Motor neuron (in vitro differentiated cells): ENCODE results near the gene BSN. TPM values are rescaled to one million over a fixed set of nuclear protein-coding genes. Genes with fewer than 3 reads are reported as not detected.

Experiments used
- ATAC-seq, 8 experiments: fragments of 200-7000 bp; cut with Tn5 transposase; replicated peaks in 6 of 8; 2 replicates each; pipeline ENCODE4 v1.8.0; 2021; ENCODE audit warnings: mild to moderate bottlenecking in 8 of 8, moderate library complexity in 8 of 8
- H3K27ac ChIP-seq, 2 donors: fragments of 250-450 bp; sonication (Bioruptor Pico); 2 replicates each; pipeline ENCODE4 v1.9.0; 2021; ENCODE audit warnings: antibody characterized with exemption in 2 of 2, mild to moderate bottlenecking in 2 of 2, moderate library complexity in 1 of 2
- H3K4me1 ChIP-seq, 2 donors: fragments of 250-450 bp; sonication (Bioruptor Pico); replicated peaks in 1 of 2; 2 replicates each; pipeline ENCODE4 v1.6.1; 2021; ENCODE audit warnings: antibody characterized with exemption in 2 of 2, mild to moderate bottlenecking in 2 of 2, moderate library complexity in 1 of 2
- H3K4me3 ChIP-seq, 5 donors: fragments of 250-450 bp; sonication (Bioruptor Pico); 2 replicates each; pipeline ENCODE4 v1.9.0; 2021; ENCODE audit warnings: antibody characterized with exemption in 5 of 5, mild to moderate bottlenecking in 5 of 5, moderate library complexity in 4 of 5
- WGBS, 10 experiments: fragments of 450-650 bp; shearing (Covaris generic); methylation state at CpG; one replicate each; pipeline ENCODE4 v1.0.0; 2022; 5-methylcytosine and 5-hydroxymethylcytosine counted together
- in situ Hi-C, 9 experiments: fragments of 400-800 bp; cut with MboI; loops; one replicate each; pipeline ENCODE4 v1.15.0; 2021; ENCODE audit warnings: low sequenced_read_pairs in 9 of 9, low pct_unique_long_range_greater_than_20kb in 2 of 9; ENCODE audit not compliant: unreplicated experiment in 9 of 9
- total RNA-seq, 8 experiments: library from RNA; unstranded; fragments of 300-600 nt; gene quantifications; 2 replicates each; pipeline versions ENCODE4 v1.2.3 to v1.2.4, GENCODE V29; 2022

BSN gene
- total RNA-seq, 8 experiments from 2014 or later, result 0.31 to 12.6 (median 6.9) TPM

DNA sequence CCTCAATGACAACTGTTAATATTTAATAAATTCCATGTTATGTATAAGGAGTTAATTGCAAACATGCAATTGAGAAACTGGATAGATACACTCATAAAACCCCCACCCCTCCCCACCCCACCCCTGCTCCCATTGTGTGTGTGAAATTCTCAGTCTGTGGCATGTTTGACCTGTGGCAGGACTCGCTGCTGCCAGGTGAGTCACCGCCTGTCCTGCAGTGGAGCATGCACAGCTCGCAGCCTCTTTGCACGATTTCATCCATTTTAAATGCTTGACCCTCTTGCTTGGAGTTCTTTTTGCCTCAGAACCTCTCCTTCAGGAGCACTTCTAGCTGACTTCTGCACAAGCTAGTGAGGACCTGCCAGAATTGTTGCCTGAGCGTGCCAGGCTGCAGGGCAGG is 114.6 kb downstream of the BSN start:
- in situ Hi-C loops, result no loop called here
- 15 to 100% (median 97%) methylated on average over 1 to 4 of the region's 5 CpGs; no CpG with 5 or more reads in 6 of the 10 experiments for WGBS, 10 experiments
- no peak overlapping the region for H3K4me3 ChIP-seq
- H3K27ac ChIP-seq, result no peak overlapping the region
- no peak for ATAC-seq
- H3K4me1 ChIP-seq, result peaks cover 3% of the 10 kb centered on the region in 2 donors

DNA sequence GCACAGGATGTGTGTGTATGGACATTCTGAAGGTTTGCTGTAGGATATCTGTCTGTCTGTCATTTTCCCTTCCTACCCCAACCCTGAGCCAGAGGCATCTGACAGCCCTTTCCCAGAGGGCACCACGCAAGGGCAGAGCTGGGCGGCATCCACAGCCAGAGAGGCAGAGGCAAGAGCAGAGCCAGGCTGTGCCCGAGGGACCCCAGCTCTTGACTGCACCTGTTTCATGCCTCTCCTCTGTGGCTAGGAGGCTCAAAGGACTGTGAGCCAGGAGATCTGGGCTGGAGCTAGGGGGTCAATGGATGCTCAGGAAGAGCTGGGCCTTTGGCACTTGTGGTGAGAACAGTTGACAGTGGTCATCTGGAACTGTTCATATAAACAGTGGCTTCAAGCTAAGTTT is 115.1 kb downstream of the BSN start:
- ATAC-seq, result no peak
- in situ Hi-C loops, result no loop called here

DNA sequence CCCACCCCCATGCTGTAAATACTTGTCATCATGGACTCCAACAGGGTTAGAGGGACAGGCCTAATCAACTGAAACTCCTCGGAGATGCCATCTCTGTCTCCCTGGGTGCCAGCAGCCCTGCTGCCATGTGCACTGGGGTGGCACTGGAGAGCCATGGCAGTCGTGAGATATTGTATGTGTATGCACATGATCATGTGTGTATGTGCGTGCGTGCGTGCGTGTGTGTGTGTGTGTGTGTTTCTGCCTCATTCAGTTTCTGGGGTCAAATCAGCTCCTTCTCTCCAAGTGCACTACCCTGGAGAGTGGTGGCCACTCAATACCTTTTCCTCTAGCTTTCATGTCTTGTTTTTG is 116.6 kb downstream of the BSN start:
- Histone ChIP-seq H3K27ac (no peak overlapping the region), H3K4me1 (peaks cover 6 to 7% of the 10 kb centered on the region in 2 donors), H3K4me3 (no peak overlapping the region)
- 71 to 100% (median 90%) methylated on average over 1 to 6 of the region's 6 CpGs; no CpG with 5 or more reads in 6 of the 10 experiments for WGBS, 10 experiments
- no peak for ATAC-seq
- in situ Hi-C loops, result loop anchor here in 2 of 9 experiments (10.0 kb wide), 1 partner anchor 126 kb away; no protein-coding TSS in a partner anchor

More for the DNA sequence above, 115.1 kb downstream of the BSN start:
- Histone ChIP-seq H3K27ac (no peak overlapping the region), H3K4me3 (no peak overlapping the region), H3K4me1 (peaks cover 3% of the 10 kb centered on the region in 2 donors)
- WGBS, 10 experiments, result 67 to 100% (median 80%) methylated on average over 1 of the region's 3 CpGs; no CpG with 5 or more reads in 7 of the 10 experiments

DNA sequence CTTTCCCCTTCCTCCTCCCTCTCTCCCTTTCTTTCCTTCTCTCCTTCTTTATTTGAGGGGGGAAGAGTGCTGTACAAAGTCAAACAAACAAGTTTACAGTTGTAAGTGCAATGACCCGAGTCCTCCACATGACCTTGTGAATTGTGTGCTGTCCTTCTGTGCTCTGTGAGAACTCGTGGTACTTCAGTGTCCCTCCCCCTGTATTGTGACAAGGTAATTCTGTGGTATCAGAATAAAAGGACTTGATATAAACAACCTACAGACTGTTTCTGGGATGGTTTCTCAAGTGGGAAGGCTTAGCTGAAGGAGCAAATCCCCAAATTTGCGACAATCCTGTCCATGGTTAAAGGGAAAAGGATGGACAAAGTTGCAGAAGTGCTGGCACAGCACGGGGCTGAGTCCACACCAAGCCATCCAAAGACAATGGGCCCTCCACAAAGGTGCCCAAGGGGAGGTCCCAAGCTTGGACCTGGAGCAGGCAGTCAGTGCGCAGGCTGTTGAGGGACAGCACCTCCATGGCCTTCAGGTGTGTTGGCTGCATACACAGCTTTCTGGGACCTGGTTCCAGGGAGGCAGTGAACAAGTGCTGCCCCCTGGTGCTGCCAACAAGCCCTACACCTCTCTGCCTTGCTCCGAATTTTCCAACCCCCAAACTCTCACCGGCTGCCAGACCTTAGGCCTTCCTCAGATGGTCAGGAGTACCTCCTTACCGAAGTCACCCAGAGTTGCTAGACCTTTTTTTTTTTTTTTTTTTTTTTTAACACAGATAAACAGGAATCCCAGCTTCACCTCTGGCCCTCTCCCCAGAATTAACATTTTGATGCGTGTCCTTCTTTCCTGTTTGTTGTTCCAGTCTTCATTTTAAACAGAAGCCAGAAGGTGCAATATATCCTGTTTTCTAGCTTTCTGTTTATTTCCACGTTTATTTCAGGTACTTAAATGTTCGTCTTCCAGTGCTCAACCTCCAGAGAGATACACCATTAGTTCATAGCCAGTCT is 117.3 kb downstream of the BSN start:
- Histone ChIP-seq H3K27ac (no peak overlapping the region), H3K4me3 (no peak overlapping the region), H3K4me1 (peaks cover 6 to 7% of the 10 kb centered on the region in 2 donors)
- WGBS, 10 experiments, result 0 to 55% (median 27%) methylated on average over 3 to 11 of the region's 11 CpGs
- ATAC-seq, result no peak
- in situ Hi-C loops, result loop anchor here in 2 of 9 experiments (10.0 kb wide), 1 partner anchor 127 kb away; no protein-coding TSS in a partner anchor

DNA sequence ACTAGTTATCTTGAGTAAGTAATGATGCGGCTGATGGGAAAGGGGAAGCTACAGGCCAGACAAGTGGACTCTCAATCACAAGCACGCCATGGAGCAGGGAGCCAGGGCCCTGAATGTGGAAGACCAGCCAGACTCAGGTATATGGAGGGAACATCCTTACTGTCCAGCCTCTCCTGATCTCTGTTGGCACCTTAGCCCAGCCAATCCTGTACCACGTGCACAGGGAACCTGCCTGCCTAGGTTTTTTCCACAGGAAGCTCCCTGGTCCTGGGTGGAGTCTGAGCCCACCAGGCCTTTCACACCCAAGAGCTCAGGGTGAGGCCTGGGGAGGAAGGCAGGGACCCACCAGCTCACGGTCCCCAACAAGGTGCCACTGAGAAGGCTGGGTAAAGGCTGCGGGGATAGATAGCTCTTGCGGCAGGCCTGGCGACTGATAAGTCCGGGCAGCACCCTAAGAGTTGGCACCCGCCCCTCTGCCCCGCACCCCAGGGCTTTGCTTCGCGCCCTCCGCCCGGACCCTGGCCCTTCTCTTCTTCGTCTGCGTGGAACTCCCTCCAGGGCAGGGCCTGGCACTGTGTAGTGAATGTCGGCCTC is 118.9 kb downstream of the BSN start:
- in situ Hi-C loops, result loop anchor here in 2 of 9 experiments (10.0 kb wide), 1 partner anchor 128 kb away; no protein-coding TSS in a partner anchor
- peak overlapping the region; percentile 92 to 94 for H3K27ac ChIP-seq
- peaks cover 6 to 7% of the 10 kb centered on the region in 2 donors for H3K4me1 ChIP-seq
- no peak for ATAC-seq
- H3K4me3 ChIP-seq, result peak overlapping the region; percentile 60 to 95 (median 82)
- WGBS, 10 experiments, result 0 to 100% (median 93%) methylated on average over 1 to 2 of the region's 17 CpGs; no CpG with 5 or more reads in 7 of the 10 experiments

DNA sequence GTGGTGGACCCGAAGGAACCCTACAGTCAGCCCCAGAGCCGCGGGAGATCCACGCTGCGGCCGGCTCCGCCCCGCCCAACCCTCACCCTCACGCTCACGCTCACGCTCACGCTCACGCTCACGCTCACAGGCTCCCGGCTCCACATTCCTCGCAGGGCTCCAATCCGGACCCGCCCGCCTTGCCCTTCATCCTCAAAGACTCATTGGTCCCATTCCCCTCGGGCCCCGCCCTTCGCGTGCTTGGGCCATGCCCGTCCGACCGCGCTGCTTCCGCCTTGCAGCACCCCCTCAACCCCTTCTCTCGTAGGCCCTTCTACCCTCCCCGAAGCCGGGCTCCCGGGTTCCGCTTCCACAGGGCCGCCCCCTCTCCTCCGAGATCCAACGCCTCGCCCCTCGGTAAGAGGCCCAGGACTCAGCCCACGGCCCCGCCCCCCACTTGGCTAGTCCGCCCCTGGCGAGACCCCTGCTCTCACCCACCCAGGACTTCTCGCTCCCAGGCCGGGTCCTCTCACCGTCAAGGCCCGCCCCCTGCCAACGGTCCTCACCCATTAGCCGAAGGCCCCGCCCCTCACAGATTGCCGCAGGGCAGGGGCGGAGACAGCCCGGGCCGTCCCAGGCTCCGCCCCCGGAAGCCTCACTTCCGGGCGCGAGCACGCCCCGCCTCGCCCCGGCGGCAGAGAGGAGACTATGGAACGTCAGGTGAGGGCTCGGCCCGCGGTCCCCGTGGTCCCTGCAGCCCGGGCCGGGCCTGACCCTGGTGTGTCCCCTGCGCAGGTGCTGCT is 119.6 kb downstream of the BSN start, which contains the start of gene APEH:
Gene APEH (plus strand): TSS at position 637 of the 782 bp plus-strand sequence. CDS start 51 bp downstream, at position 688.
- in situ Hi-C loops, result loop anchor here in 2 of 9 experiments (10.0 kb wide), 1 partner anchor 129 kb away; no protein-coding TSS in a partner anchor
- Histone ChIP-seq H3K4me3 (peak within 1 kb of the TSS; percentile 60 to 95 (median 82)), H3K4me1 (peaks cover 6 to 7% of the 10 kb centered on the region in 2 donors), H3K27ac (peak within 1 kb of the TSS; percentile 92 to 94)
- 0% methylated on average over 4 to 5 of the region's 71 CpGs; no CpG with 5 or more reads in 8 of the 10 experiments for WGBS, 10 experiments
- ATAC-seq, result peak; percentile 87 to 92 (median 88)

DNA sequence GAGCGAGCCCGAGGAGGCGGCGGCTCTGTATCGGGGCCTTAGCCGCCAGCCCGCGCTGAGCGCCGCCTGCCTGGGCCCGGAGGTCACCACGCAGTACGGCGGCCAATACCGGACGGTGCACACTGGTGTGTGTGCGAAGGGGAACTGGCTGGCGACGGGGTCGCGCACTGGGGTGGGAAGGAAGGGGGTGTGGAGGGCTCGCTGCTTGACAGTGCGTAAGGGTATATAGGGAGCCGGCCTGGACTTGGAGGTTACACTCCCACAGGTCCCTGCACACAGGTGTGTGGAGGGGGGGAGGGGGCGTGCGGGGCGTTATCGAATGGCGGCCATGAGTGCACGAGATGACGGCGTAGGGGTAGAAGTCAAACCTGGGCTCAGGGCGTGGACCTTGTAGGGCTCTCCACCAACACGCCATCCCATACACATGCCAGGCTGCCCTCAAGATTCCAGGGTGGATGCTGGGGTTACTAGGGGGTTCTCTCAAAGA is 120.3 kb downstream of the BSN start:
- peak; percentile 21 to 42 (median 34) for ATAC-seq
- peak overlapping the region; percentile 92 to 94 for H3K27ac ChIP-seq
- peaks cover 6 to 7% of the 10 kb centered on the region in 2 donors for H3K4me1 ChIP-seq
- in situ Hi-C loops, result loop anchor here in 2 of 9 experiments (10.0 kb wide), 1 partner anchor 130 kb away; no protein-coding TSS in a partner anchor
- no CpG with 5 or more reads among the region's 34 CpGs for WGBS, 10 experiments
- peak overlapping the region; percentile 60 to 95 (median 82) for H3K4me3 ChIP-seq

DNA sequence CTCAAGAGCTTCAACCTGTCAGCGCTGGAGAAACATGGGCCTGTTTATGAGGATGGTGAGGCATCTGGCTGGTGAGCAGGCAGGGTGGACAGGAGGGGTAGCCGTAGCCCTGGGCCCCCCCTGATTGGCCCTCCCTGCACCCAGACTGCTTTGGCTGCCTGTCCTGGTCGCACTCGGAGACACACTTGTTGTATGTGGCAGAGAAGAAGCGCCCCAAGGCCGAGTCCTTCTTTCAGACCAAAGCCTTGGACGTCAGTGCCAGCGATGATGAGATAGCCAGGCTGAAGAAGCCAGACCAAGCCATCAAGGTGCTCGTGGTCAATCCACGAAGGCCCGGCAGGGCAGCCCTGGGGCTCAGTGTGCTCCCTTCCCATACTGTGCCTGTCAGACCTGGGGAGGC is 121.6 kb downstream of the BSN start:
- peaks cover 6 to 7% of the 10 kb centered on the region in 2 donors for H3K4me1 ChIP-seq
- ATAC-seq, result no peak
- in situ Hi-C loops, result loop anchor here in 2 of 9 experiments (10.0 kb wide), 1 partner anchor 131 kb away; no protein-coding TSS in a partner anchor
- H3K4me3 ChIP-seq, result no peak overlapping the region
- WGBS, 10 experiments, result 78 to 100% (median 92%) methylated on average over 1 to 10 of the region's 11 CpGs; no CpG with 5 or more reads in 6 of the 10 experiments
- no peak overlapping the region for H3K27ac ChIP-seq

DNA sequence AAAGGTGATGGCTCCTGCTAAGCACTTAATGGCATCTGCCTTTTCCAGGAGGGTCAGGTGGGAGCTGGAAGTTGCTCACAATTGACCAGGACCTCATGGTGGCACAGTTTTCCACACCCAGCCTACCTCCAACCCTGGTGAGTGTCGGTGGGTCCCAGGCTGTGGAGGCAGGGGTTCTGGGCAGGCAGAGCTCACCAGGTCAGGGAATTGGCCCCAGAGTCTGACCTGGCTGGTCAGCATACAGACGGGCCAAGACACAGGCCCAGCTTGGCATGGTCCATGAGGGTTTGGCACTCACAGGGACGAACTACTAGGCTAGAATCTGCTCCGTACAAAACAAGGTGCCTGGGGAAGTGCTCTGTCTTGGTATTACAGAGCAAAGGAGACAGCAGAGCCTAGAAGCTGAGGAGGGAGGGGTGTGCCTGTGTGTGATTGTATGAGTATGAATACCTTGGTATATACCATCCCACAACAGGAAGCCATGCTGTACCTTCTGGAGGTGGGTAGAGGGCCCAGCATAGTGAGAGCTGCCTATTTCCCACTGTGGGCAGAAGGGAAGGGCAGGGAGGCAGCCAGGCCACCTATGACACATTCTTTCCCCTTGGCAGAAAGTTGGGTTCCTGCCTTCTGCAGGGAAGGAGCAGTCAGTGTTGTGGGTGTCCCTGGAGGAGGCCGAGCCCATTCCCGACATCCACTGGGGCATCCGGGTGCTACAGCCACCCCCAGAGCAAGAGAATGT is 126.4 kb downstream of the BSN start:
- ATAC-seq, result no peak
- no peak overlapping the region for H3K27ac ChIP-seq
- 39 to 97% (median 82%) methylated on average over 1 to 5 of the region's 7 CpGs; no CpG with 5 or more reads in 4 of the 10 experiments for WGBS, 10 experiments

DNA sequence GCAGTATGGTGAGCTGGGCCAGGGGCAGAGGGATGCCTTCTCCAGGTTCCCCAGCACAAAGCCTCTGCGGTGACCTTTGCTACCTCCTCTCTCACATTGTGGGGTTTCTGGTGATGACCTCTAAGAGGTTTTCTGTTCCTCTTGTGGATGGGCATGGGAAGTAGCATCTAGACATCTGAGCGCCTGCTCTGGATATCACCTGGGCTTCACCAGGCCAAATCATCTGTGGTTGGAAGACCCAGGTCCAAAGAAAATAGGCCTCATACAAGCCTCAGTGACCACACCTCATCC is 126.9 kb downstream of the BSN start:
- H3K4me3 ChIP-seq, result no peak overlapping the region
- in situ Hi-C loops, result no loop called here
- H3K4me1 ChIP-seq, result no peaks in the 10 kb centered on the region
- 100% methylated on average over 1 of the region's 2 CpGs; no CpG with 5 or more reads in 6 of the 10 experiments for WGBS, 10 experiments
- ATAC-seq, result no peak
- H3K27ac ChIP-seq, result no peak overlapping the region

More for the DNA sequence above, 126.4 kb downstream of the BSN start:
- Histone ChIP-seq H3K4me1 (no peaks in the 10 kb centered on the region), H3K4me3 (no peak overlapping the region)
- in situ Hi-C loops, result no loop called here

DNA sequence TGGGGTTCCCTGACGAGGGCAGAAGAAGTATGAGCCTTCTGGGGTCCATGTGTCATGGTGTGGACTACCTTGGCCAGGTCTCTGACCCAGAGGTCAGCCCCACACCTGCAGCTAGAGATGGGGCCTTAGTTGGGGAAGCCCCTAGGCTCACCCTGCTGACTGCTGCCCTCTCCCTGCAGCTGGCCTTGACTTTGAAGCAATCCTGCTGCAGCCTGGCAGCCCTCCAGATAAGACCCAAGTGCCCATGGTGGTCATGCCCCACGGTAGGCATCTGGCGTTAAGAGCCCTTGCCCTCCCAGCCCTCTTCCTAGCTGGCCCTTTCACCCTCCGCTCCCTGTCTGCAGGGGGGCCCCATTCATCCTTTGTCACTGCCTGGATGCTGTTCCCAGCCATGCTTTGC is 127.3 kb downstream of the BSN start:
- no peak overlapping the region for H3K27ac ChIP-seq
- in situ Hi-C loops, result no loop called here
- WGBS, 10 experiments, result 60 to 80% methylated on average over 1 of the region's 4 CpGs; no CpG with 5 or more reads in 8 of the 10 experiments
- H3K4me3 ChIP-seq, result no peak overlapping the region
- ATAC-seq, result no peak
- H3K4me1 ChIP-seq, result no peaks in the 10 kb centered on the region
